OCI-LY3 (cell line): Measurements from ENCODE around the gene ALDH8A1.

Experiments used
- EZH2phosphoT487 ChIP-seq: fragments of 200-600 bp; shearing (Covaris generic); IDR thresholded peaks from 2 replicates; pipeline ENCODE4 v1.6.1; 2018; ENCODE audit warnings: antibody characterized with exemption, mixed run types, low read depth
- TF ChIP-seq, protein P1 (sequence below): fragments of 200-600, 300-600 bp; sonication (generic); IDR thresholded peaks from 2 replicates; pipeline ENCODE4 v1.5.1; 2014; ENCODE audit warnings: antibody characterized with exemption, low read length, low read depth

DNA sequence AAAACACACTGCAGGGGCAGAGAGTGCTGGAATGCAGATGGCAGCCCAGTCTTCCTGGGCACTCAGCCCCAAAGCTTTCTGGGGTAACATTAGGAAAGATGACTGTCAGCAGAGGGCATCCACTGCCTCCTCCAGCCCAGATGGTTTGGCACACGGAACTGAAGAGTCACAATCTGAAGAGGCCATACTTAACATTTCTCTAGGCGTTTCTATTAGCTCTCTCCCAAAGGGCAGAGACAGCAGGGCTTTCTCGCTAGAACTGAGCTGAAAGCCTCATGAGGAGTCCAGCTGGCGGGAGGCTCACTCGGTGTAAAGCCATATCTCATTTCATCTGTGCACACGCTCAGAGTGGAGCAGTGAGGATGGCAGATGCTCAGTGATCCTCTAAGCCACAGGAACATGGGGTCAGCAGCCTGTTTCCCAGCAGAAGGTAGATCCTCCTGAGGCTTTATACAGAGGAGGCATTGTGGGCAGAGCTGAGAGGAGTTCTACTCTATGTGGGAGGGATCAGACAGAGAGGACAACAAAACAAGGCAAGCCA, 28.1 kb downstream of the ALDH8A1 start:
- TF ChIP-seq, protein P1, sequence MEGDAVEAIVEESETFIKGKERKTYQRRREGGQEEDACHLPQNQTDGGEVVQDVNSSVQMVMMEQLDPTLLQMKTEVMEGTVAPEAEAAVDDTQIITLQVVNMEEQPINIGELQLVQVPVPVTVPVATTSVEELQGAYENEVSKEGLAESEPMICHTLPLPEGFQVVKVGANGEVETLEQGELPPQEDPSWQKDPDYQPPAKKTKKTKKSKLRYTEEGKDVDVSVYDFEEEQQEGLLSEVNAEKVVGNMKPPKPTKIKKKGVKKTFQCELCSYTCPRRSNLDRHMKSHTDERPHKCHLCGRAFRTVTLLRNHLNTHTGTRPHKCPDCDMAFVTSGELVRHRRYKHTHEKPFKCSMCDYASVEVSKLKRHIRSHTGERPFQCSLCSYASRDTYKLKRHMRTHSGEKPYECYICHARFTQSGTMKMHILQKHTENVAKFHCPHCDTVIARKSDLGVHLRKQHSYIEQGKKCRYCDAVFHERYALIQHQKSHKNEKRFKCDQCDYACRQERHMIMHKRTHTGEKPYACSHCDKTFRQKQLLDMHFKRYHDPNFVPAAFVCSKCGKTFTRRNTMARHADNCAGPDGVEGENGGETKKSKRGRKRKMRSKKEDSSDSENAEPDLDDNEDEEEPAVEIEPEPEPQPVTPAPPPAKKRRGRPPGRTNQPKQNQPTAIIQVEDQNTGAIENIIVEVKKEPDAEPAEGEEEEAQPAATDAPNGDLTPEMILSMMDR, result no peak
- no peak for TF ChIP-seq EZH2phosphoT487
